PC-3 (cell line): ENCODE measurements around the gene HES1. TPM values are rescaled to one million over a fixed set of nuclear protein-coding genes. Genes with fewer than 3 reads are reported as not detected.

ENCODE experiments used
- ATAC-seq: fragments of 200-7000 bp; cut with Tn5 transposase; 2 replicates; pipeline ENCODE4 v1.9.1; 2020; ENCODE audit warnings: mild to moderate bottlenecking, moderate library complexity
- BruUV-seq: library from RNA; stranded (reverse); fragments of 400-500 nt; replicated peaks from 2 replicates; lab custom pipeline; 2021; lab: Mats Ljungman, UMichigan
- CTCF ChIA-PET: fragments of 300-600 bp; sonication (Branson Sonifier 250); formaldehyde crosslinking; loops from one replicate; lab custom pipeline; 2022; ENCODE audit warnings: antibody characterized with exemption; lab: Charles Lee
- POLR2A ChIA-PET: fragments of 300-600 bp; sonication (Branson Sonifier 250); formaldehyde crosslinking; loops from one replicate; lab custom pipeline; 2022; ENCODE audit warnings: antibody characterized with exemption; ENCODE audit not compliant: unreplicated experiment; lab: Charles Lee
- DNase-seq: peaks from one replicate; pipeline ENCODE4 v3.0.0-alpha.2; 2015
- H2AFZ ChIP-seq: fragments of 300-600 bp; sonication (generic); 2 replicates; pipeline ENCODE4 v1.6.0; 2016; ENCODE audit warnings: antibody characterized with exemption, low read length
- H3F3A ChIP-seq: fragments of 300-600 bp; sonication (generic); one replicate; pipeline ENCODE4 v1.6.0; 2017; ENCODE audit warnings: antibody characterized with exemption, low read length, control low read depth, mild to moderate bottlenecking; ENCODE audit not compliant: unreplicated experiment
- H3K27ac ChIP-seq: fragments of 300-600 bp; sonication (generic); 2 replicates; pipeline ENCODE4 v1.5.1; 2016; ENCODE audit warnings: mild to moderate bottlenecking, low read length
- H3K27me3 ChIP-seq: fragments of 300-600 bp; sonication (generic); 2 replicates; pipeline ENCODE4 v1.6.1; 2016; ENCODE audit warnings: low read length, mixed read lengths
- H3K36me3 ChIP-seq: fragments of 300-600 bp; sonication (generic); 2 replicates; pipeline ENCODE4 v1.6.1; 2016; ENCODE audit warnings: low read depth, mixed run types, low read length, mixed read lengths
- H3K4me1 ChIP-seq: fragments of 300-600 bp; sonication (generic); 2 replicates; pipeline ENCODE4 v1.5.1; 2016; ENCODE audit warnings: low read length; ENCODE audit not compliant: insufficient read depth
- H3K4me2 ChIP-seq: fragments of 300-600 bp; sonication (generic); 2 replicates; pipeline ENCODE4 v1.6.0; 2016; ENCODE audit warnings: low read length
- H3K4me3 ChIP-seq: fragments of 300-600 bp; sonication (generic); 2 replicates; pipeline ENCODE4 v1.5.1; 2016; ENCODE audit warnings: mild to moderate bottlenecking, low read length, mixed read lengths
- H3K79me2 ChIP-seq: fragments of 300-600 bp; sonication (generic); 2 replicates; pipeline ENCODE4 v1.6.1; 2017; ENCODE audit warnings: low read length, mixed read lengths
- H3K9ac ChIP-seq: fragments of 300-600 bp; sonication (generic); 2 replicates; pipeline ENCODE4 v1.6.0; 2016; ENCODE audit warnings: mild to moderate bottlenecking, low read length
- H3K9me2 ChIP-seq: fragments of 300-600 bp; sonication (generic); replicated peaks from 2 replicates; pipeline ENCODE4 v1.6.1; 2016; ENCODE audit warnings: mixed run types, low read length, mixed read lengths
- H3K9me3 ChIP-seq: fragments of 300-600 bp; sonication (generic); 2 replicates; pipeline ENCODE4 v1.6.1; 2016; ENCODE audit warnings: low read length, mixed read lengths
- H4K20me1 ChIP-seq: fragments of 300-600 bp; sonication (generic); 2 replicates; pipeline ENCODE4 v1.6.1; 2016; ENCODE audit warnings: low read length, mixed read lengths
- EZH2 ChIP-seq: fragments of 300-600 bp; sonication (generic); IDR thresholded peaks from one replicate; pipeline ENCODE4 v1.6.1; 2017; ENCODE audit warnings: antibody characterized with exemption, mild to moderate bottlenecking, low read length; ENCODE audit not compliant: unreplicated experiment
- EZH2phosphoT487 ChIP-seq: fragments of 300-600 bp; sonication (generic); IDR thresholded peaks from 2 replicates; pipeline ENCODE4 v1.6.1; 2018; ENCODE audit warnings: mild to moderate bottlenecking, antibody characterized with exemption, low read length, borderline replicate concordance
- intact Hi-C: fragments of 100-400 bp; cut with micrococcal nuclease; formaldehyde crosslinking; loops from 2 replicates; pipeline ENCODE4 v1.9.0; 2023
- total RNA-seq: library from RNA; depleted of rRNA; stranded (reverse); fragments of >200 nt; gene quantifications from 2 replicates; pipeline ENCODE4 v1.2.3, GENCODE V29; 2014
- TF ChIP-seq, protein P1 (sequence below): fragments of 300-600 bp; sonication (generic); conservative IDR thresholded peaks from 2 replicates; pipeline ENCODE4 v1.5.1; 2017; ENCODE audit warnings: antibody characterized with exemption, low read depth, mild to moderate bottlenecking, low read length

HES1 gene
- total RNA-seq, 1 experiment from 2014 or later: 906 TPM

DNA sequence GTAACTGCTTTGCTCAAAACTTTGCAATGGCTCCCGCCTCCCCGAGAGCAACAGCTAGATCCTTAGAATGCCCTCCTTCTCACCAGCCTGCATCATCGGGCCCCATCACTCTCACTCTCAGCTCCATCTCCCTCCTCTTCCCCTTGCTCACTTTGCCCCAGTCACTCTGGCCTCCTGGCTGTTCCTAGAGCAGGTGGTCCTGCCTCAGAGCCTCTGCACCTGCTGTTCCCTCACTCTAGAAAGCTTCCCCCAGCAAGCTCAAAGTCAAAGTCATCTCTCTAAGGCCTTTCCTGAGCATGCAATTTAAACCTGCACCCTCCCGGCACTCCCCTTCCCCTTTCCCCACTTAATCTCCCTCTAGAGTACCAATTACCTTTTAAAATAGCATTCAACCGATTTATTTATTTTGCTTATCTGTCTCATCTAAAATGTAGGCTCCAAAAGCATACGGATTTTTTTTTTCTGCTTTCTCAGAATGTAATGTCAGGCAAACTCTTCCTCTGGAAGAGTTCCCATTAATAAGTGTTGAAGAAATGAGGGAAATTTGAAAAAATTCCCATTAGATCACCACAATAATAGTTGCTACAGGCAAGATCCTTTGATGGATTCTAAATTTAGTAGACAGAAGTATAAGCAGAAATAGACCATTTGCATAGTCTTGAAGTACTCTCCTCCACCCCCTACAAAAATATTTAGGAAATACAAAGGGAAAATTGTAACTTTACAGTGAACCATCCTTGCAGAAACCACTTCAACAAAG lies 15.9 kb upstream of the HES1 start:
- POLR2A ChIA-PET: interaction anchor here (0.5 to 0.6 kb wide), 3 partner anchors 11 to 196 kb away, joined by 3 to 6 read pairs (median 6); no protein-coding TSS in a partner anchor
- no peak for TF ChIP-seq EZH2
- no peak for TF ChIP-seq EZH2phosphoT487
- TF ChIP-seq, protein P1, sequence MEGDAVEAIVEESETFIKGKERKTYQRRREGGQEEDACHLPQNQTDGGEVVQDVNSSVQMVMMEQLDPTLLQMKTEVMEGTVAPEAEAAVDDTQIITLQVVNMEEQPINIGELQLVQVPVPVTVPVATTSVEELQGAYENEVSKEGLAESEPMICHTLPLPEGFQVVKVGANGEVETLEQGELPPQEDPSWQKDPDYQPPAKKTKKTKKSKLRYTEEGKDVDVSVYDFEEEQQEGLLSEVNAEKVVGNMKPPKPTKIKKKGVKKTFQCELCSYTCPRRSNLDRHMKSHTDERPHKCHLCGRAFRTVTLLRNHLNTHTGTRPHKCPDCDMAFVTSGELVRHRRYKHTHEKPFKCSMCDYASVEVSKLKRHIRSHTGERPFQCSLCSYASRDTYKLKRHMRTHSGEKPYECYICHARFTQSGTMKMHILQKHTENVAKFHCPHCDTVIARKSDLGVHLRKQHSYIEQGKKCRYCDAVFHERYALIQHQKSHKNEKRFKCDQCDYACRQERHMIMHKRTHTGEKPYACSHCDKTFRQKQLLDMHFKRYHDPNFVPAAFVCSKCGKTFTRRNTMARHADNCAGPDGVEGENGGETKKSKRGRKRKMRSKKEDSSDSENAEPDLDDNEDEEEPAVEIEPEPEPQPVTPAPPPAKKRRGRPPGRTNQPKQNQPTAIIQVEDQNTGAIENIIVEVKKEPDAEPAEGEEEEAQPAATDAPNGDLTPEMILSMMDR: no peak
- H3K4me2 ChIP-seq: no peak overlapping the region
- no TSS peak for BruUV-seq
- DNase-seq: no peak
- H3K9me3 ChIP-seq: no peaks in the 10 kb centered on the region
- no peaks in the 10 kb centered on the region for H3K36me3 ChIP-seq
- intact Hi-C loops: loop anchor here (2.0 kb wide), 1 partner anchor 29 kb away; no protein-coding TSS in a partner anchor
- no peaks in the 10 kb centered on the region for H3K27me3 ChIP-seq
- H2AFZ ChIP-seq: no peak overlapping the region
- H3F3A ChIP-seq: no peaks in the 10 kb centered on the region
- H4K20me1 ChIP-seq: no peaks in the 10 kb centered on the region
- H3K27ac ChIP-seq: no peak overlapping the region
- H3K9me2 ChIP-seq: no peaks in the 10 kb centered on the region
- no peaks in the 10 kb centered on the region for H3K79me2 ChIP-seq
- ATAC-seq: no peak
- CTCF ChIA-PET: no interaction called here
- H3K4me1 ChIP-seq: peaks cover 38% of the 10 kb centered on the region
- H3K9ac ChIP-seq: no peak overlapping the region
- no peak overlapping the region for H3K4me3 ChIP-seq

DNA sequence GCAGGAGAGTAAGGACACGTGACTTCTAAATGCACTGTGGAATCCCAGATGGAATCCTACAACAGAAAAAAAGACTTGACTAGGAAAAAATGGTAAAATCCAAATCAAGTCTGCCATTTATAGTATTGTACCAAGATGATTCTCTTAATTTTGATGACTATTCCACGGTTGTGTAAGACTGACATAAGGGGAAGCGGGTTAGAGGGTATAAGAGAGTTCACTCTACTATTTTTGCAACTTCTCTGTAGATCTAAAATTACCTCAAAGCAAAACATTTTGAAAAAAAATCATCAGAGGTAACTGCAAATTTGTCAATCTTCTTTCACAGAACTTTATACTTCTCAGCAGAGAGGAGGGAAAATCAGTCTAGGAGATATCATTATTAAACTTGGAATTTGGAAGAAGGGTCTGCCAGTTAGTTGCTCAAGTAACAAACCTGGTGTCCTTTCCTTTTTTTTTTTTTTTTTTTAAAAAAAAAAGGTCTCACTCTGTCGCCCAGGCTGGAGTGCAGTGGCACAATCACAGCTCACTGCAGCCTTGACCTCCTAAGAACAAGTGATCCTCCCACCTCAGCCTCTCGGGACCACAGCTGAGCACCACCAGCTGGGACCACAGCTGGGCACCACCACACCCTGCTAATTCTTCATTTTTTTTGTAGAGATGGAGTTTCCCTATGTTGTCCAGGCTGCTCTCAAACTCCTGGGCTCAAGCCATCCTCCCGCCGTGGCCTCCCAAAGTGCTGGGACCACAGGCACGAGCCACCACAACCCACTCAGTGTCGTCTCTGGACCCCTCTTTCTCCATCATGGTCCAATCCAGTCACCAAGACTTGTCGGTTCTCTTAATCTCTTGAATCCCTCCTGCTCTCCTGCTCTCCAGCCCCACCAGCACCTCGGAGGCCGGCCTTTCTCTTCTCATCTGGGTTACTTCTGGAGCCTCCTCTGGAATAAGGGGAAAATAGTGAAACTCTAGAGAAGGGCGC lies 14.9 kb upstream of the HES1 start:
- Histone ChIP-seq H4K20me1 (no peaks in the 10 kb centered on the region), H3K27me3 (no peaks in the 10 kb centered on the region), H3K4me2 (peak overlapping the region; percentile 62), H2AFZ (peak overlapping the region; percentile 5; the same call in 1 of the 2 replicates), H3K36me3 (no peaks in the 10 kb centered on the region), H3K9me3 (no peaks in the 10 kb centered on the region), H3K4me3 (peak overlapping the region; percentile 5; the same call in 1 of the 2 replicates), H3K79me2 (no peaks in the 10 kb centered on the region), H3K9me2 (no peaks in the 10 kb centered on the region), H3K9ac (no peak overlapping the region), H3F3A (no peaks in the 10 kb centered on the region), H3K4me1 (peaks cover 38% of the 10 kb centered on the region), H3K27ac (peak overlapping the region; percentile 46)
- no TSS peak for BruUV-seq
- TF ChIP-seq EZH2: no peak
- TF ChIP-seq, protein P1: no peak
- no peak for TF ChIP-seq EZH2phosphoT487
- DNase-seq (no peak), ATAC-seq (no peak; the same call in 1 of the 2 replicates)
- ChIA-PET POLR2A (no interaction called here), CTCF (interaction anchor here (0.7 kb wide), 1 partner anchor 23 kb away, joined by 10 read pairs; no protein-coding TSS in a partner anchor)
- intact Hi-C loops: loop anchor here (2.0 kb wide), 1 partner anchor 30 kb away; no protein-coding TSS in a partner anchor
